Measurements from ENCODE around the gene MAML3. TPM values are rescaled to one million over a fixed set of nuclear protein-coding genes. Genes with fewer than 3 reads are reported as not detected.

MAML3 gene
- 16.4 and 19.6 TPM in 2 replicates for total RNA-seq

DNA sequence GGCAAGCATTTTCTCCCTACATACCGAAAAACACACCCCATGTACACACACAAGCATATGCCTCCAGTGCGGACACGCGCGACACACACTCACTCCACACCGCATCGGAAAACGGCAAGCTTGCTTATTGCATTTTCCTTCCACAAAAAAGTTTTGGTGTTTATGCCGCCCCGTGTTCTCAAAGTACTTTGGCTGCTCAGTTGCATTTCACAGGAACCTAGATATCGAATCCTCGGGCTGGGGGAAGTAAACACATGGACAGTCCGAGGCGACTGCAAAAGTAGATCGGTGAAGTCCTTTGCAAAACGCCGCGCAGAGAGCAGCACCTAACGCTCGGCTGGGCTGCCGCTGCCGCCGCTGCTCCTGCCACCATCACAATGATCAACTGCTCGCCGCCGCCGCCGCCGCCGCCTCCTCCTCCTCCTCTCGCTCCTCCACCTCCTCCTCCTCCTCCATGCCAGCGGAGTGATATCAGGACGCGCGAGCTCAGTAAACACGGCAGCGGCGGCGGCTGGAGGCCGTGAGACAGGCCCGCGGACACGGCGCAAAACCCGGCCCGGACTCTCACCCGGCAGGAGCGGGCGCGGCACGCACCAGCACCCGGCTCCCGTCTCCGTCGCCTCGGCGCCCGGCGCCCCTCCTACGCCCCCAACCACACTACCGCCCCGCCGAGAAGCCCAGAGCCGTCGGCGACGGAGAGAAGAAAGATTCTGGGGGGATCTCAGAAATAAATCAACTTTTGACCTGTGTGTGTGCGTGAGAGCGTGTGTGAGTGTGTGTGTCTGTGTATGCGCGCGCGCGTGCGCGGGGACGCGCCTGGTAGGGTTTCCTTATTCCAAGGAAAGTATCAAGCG, at the start of gene MAML3:
Gene MAML3, minus strand, starts transcription at position 467 of the 854 bp plus-strand sequence. CDS start 857 bp downstream, outside the sequence.

Other genes starting within 250 kb of the MAML3 start
- gene SCOC, start 219.5 kb upstream of the MAML3 start, total RNA-seq: 50.6 and 64.6 TPM in 2 replicates

Measured in vein endothelial cell (primary cell).